ENCODE data around the gene NBDY.
"Not testable (repeated sequence)": the region's sequence is repeated elsewhere in the genome, so short reads cannot be mapped to it uniquely, and the experiment has no call there.

NBDY gene

GRCh38 chrX:56729152-56729850 is at the start of gene NBDY:
TSS of gene NBDY (plus strand) at chrX:56729243. CDS start at chrX:56729354, 111 bp downstream.
- DNase-seq, result peak; percentile 64

- DNase-seq, result not testable (repeated sequence)
Observed at GRCh38 chrX:56704530-56704929, 24.5 kb upstream of the NBDY start.

GRCh38 chrX:56726605-56727004 is 2.4 kb upstream of the NBDY start:
- DNase-seq, result peak; percentile 61

GRCh38 chrX:56727531-56727930 is 1.5 kb upstream of the NBDY start:
- DNase-seq, result no peak

GRCh38 chrX:56728321-56728720 is 722 bp upstream of the NBDY start:
- peak; percentile 3 for DNase-seq

- DNase-seq, result peak; percentile 49
Observed at GRCh38 chrX:56728752-56729151, 291 bp upstream of the NBDY start.

- peak; percentile 52 for DNase-seq
Observed at GRCh38 chrX:56733459-56734046, 4.5 kb downstream of the NBDY start.

GRCh38 chrX:56736219-56736618 is 7.2 kb downstream of the NBDY start:
- no peak for DNase-seq

- DNase-seq, result no peak
Observed at GRCh38 chrX:56738670-56739069, 9.6 kb downstream of the NBDY start.

GRCh38 chrX:56744996-56745395 is 16.0 kb downstream of the NBDY start:
- DNase-seq, result no peak

GRCh38 chrX:56746996-56747395 is 18.0 kb downstream of the NBDY start:
- no peak for DNase-seq

- DNase-seq, result no peak
Observed at GRCh38 chrX:56751071-56751470, 22.0 kb downstream of the NBDY start.

- DNase-seq, result no peak
Observed at GRCh38 chrX:56757327-56757726, 28.3 kb downstream of the NBDY start.

GRCh38 chrX:56758456-56758855 is 29.4 kb downstream of the NBDY start:
- DNase-seq, result no peak

- no peak for DNase-seq
Observed at GRCh38 chrX:56759736-56760409, 30.8 kb downstream of the NBDY start.

GRCh38 chrX:56760410-56761124 is 31.5 kb downstream of the NBDY start:
- DNase-seq, result not testable (repeated sequence)

- no peak for DNase-seq
Observed at GRCh38 chrX:56761167-56761566, 32.1 kb downstream of the NBDY start.

GRCh38 chrX:56762220-56762619 is 33.2 kb downstream of the NBDY start:
- no peak for DNase-seq

GRCh38 chrX:56762707-56763555 is 33.9 kb downstream of the NBDY start:
- DNase-seq, result no peak

GRCh38 chrX:56763556-56764152 is 34.6 kb downstream of the NBDY start:
- DNase-seq, result no peak

GRCh38 chrX:56764153-56764974 is 35.3 kb downstream of the NBDY start:
- DNase-seq, result peak; percentile 69
